GM12875 (cell line): ENCODE data around the gene PARL.
"Not testable (repeated sequence)": the region's sequence is repeated elsewhere in the genome, so short reads cannot be mapped to it uniquely, and the experiment has no call there.

Source experiments
- H3K4me3 ChIP-seq: one replicate; pipeline ENCODE4 v1.5.1; 2011; ENCODE audit warnings: low read depth, low read length, control low read depth
- TF ChIP-seq, protein P1 (sequence below): IDR thresholded peaks from 2 replicates; pipeline ENCODE4 v1.5.1; 2011; ENCODE audit warnings: low read depth, mild to moderate bottlenecking, control low read depth, inconsistent platforms, low read length, moderate library complexity, borderline replicate concordance; ENCODE audit not compliant: insufficient read depth

Gene PARL

DNA sequence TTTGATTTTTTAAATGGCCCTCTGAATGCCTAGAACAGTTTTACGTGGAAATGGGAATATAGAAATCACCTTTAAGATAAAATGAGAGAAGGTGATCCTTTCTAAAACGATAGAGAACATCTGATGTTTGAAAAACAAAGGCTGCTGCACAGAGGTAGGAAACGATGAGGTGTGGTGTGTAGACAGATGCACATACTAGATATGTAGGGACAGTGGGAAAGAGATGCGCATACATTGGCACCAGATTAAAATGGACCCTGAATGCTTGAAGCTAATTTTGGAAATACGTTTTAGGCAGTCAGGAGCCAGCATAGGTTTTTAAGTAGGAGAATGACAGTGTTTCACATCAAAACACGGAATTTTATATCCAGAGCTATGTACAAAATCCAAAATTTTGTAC, 88.3 kb downstream of the PARL start:
- no peak overlapping the region for H3K4me3 ChIP-seq
- TF ChIP-seq, protein P1, sequence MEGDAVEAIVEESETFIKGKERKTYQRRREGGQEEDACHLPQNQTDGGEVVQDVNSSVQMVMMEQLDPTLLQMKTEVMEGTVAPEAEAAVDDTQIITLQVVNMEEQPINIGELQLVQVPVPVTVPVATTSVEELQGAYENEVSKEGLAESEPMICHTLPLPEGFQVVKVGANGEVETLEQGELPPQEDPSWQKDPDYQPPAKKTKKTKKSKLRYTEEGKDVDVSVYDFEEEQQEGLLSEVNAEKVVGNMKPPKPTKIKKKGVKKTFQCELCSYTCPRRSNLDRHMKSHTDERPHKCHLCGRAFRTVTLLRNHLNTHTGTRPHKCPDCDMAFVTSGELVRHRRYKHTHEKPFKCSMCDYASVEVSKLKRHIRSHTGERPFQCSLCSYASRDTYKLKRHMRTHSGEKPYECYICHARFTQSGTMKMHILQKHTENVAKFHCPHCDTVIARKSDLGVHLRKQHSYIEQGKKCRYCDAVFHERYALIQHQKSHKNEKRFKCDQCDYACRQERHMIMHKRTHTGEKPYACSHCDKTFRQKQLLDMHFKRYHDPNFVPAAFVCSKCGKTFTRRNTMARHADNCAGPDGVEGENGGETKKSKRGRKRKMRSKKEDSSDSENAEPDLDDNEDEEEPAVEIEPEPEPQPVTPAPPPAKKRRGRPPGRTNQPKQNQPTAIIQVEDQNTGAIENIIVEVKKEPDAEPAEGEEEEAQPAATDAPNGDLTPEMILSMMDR = no peak

DNA sequence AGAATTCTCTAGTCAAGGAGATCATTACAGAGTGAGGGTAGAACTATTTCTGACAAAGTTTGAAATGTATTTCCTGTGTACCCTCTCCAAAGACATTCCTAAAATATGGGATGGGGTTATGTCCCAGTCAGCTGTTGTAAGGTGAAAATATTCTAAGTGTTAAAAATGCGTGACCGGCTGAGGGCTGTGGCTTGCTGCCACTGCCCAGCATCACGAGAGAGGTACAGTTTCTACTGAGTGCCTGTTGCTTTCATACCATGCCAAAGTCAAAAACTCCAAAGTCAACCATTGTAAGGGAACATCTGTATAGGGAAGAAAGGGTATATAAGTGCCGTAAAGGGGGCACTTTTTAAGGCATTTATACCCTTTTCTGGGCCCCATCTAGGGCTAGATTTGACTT, 90.2 kb downstream of the PARL start:
- TF ChIP-seq, protein P1 = no peak
- no peak overlapping the region for H3K4me3 ChIP-seq

DNA sequence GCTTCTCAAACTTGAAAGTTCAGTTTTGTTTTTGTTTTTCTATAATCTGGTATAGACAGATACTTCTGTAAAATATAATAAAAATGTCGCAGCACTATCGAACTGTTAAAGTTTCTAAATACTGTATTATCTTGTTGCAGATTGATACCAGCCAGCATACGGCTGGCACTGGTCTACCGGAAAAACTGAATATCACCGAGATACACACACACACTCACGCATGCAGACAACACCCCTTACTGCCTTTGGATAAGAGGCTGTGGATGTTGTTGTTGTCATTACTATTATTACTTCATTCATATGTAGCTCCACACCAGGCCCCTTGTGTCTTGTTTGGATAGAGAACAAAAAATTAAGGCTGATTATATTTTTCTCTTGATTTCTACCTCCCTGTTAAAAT, 91.7 kb downstream of the PARL start:
- TF ChIP-seq, protein P1 = no peak
- H3K4me3 ChIP-seq = no peak overlapping the region

DNA sequence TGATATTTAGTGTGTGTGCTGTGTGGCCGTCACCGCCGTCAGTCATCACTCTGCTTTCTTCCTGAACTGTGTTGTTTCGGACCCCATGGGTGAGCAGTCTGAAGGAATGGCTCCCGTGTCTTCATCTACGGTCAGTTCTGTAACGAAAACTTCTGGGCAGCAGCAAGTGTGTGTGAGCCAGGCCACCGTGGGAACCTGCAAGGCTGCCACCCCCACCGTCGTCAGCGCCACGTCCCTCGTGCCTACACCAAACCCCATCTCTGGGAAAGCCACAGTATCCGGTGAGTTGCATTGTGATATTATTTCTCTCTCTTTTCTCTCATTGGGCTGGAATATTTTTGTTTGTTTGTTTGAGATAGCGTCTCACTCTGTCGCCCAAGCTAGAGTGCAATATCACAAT, 94.0 kb downstream of the PARL start:
- no peak overlapping the region for H3K4me3 ChIP-seq
- TF ChIP-seq, protein P1 = no peak

DNA sequence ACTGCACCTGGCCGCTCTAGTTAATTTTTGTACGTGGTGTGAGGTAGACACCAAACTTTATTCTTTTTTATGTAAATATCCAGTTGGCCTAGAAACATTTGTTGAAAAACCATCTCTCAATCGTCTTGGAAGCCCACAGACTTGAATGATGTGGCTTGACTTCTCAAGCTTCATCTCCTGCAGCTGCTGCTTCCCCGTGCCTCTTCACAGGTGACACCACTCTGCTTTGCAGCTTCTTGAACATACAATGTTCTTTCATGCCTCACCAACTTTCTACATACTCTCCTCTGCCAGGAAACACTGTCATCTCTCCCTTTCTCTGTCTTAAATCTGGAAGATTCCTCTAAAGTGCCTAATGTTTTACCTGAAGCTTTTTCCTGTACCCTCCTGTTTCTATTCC, 94.9 kb downstream of the PARL start:
- TF ChIP-seq, protein P1 = no peak
- H3K4me3 ChIP-seq = no peak overlapping the region

DNA sequence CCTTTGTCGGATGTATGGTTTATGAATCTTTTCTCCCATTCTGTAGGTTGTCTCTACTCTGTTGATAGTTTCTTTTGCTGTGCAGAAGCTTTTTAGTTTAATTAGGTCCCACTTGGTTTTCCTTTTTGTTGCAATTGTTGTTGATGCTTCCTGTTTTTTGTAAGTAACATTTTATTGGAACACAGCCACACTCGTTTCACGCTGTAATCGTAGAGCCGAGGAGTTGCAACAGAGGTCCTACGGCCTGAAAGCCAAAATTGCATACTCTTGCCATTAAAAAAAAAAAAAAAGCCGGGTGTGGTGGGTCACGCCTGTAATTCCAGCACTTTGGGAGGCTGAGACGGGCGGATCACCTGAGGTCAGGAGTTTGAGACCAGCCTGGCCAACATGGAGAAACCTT, 100.2 kb downstream of the PARL start:
- not testable (repeated sequence) for H3K4me3 ChIP-seq

DNA sequence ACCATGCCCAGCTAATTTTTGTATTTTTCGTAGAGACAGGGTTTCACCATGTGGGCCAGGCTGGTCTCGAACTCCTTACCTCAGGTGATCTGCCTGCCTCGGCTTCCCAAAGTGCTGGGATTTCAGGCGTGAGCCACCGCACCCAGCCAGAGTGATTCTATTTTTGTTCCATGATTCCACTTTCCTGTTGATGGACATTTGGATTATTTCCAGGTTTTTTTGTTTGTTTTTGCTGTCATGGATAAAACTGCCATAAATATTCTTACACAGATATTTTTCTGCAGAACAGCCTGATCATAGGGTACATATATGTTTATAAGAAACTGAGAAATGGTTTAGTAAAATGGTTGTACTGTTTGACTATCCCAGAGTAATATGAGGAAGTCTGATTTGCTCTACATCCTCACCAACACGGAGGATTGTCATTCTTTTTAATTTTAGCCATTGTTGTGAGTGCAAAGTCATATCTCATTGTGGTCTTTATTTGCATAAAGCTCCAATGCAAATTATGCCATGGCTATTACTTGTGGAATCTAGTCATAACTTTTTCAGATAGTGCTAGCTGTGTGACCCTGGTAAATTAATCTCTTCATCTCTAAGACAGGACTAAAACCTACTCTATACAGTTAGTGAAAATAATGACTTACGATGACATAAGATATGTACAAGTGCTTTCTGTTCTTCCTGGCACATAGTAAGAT, 102.0 kb downstream of the PARL start:
- H3K4me3 ChIP-seq = no peak overlapping the region
- TF ChIP-seq, protein P1 = no peak
